GM23338 (cell line): ENCODE measurements around the gene MUC6. TPM values are rescaled to one million over a fixed set of nuclear protein-coding genes. Genes with fewer than 3 reads are reported as not detected.

ENCODE experiments used
- ATAC-seq: fragments of 200-7000 bp; cut with Tn5 transposase; 3 replicates; pipeline ENCODE4 v1.9.1; 2020
- DNase-seq: peaks from one replicate; pipeline ENCODE4 v3.0.0-alpha.2; 2015; ENCODE audit warnings: low spot score
- H2AFZ ChIP-seq: fragments of 200-600 bp; sonication (generic); 2 replicates; pipeline ENCODE4 v1.8.0; 2016; ENCODE audit warnings: antibody characterized with exemption, mild to moderate bottlenecking, moderate library complexity
- H3F3A ChIP-seq: fragments of 200-600 bp; sonication (generic); replicated peaks from 2 replicates; pipeline ENCODE4 v1.8.0; 2017; ENCODE audit warnings: antibody characterized with exemption, mixed run types, low read depth
- H3K27ac ChIP-seq: fragments of 200-600 bp; sonication (generic); 2 replicates; pipeline ENCODE4 v1.6.1; 2016; ENCODE audit warnings: low read depth
- H3K27me3 ChIP-seq: fragments of 200-600 bp; sonication (generic); 2 replicates; pipeline ENCODE4 v1.8.0; 2016; ENCODE audit warnings: mild to moderate bottlenecking, mixed run types, moderate library complexity; ENCODE audit not compliant: insufficient read depth
- H3K36me3 ChIP-seq: fragments of 200-600 bp; sonication (generic); 2 replicates; pipeline ENCODE4 v1.8.0; 2016; ENCODE audit warnings: mild to moderate bottlenecking; ENCODE audit not compliant: insufficient read depth
- H3K4me1 ChIP-seq: fragments of 200-600 bp; sonication (generic); 2 replicates; pipeline ENCODE4 v1.8.0; 2016; ENCODE audit warnings: mild to moderate bottlenecking, moderate library complexity; ENCODE audit not compliant: insufficient read depth
- H3K4me2 ChIP-seq: fragments of 200-600 bp; sonication (generic); 2 replicates; pipeline ENCODE4 v1.7.1; 2017; ENCODE audit warnings: mixed run types
- H3K4me3 ChIP-seq: fragments of 200-600 bp; sonication (generic); 2 replicates; pipeline ENCODE4 v1.6.1; 2016; ENCODE audit warnings: mixed run types
- H3K79me2 ChIP-seq: fragments of 200-600 bp; sonication (generic); replicated peaks from 2 replicates; pipeline ENCODE4 v1.8.0; 2017; ENCODE audit warnings: mild to moderate bottlenecking; ENCODE audit not compliant: insufficient read depth
- H3K9me2 ChIP-seq: fragments of 200-600 bp; sonication (generic); 2 replicates; pipeline ENCODE4 v1.8.0; 2017; ENCODE audit not compliant: insufficient read depth
- H4K20me1 ChIP-seq: fragments of 200-600 bp; sonication (generic); replicated peaks from 2 replicates; pipeline ENCODE4 v1.8.0; 2017; ENCODE audit warnings: mild to moderate bottlenecking; ENCODE audit not compliant: insufficient read depth
- H3K27ac Mint-ChIP-seq: 2 replicates; pipeline ENCODE4 v1.8.0; 2020; ENCODE audit warnings: inconsistent platforms, mild to moderate bottlenecking, moderate library complexity, mixed read lengths
- H3K27me3 Mint-ChIP-seq: 3 replicates; pipeline ENCODE4 v1.8.0; 2022; ENCODE audit warnings: low read depth, mild to moderate bottlenecking, moderate library complexity, mixed read lengths, inconsistent platforms; ENCODE audit not compliant: insufficient read depth, poor library complexity
- H3K36me3 Mint-ChIP-seq: 3 replicates; pipeline ENCODE4 v1.8.0; 2021; ENCODE audit warnings: low read depth, mild to moderate bottlenecking, inconsistent platforms, moderate library complexity, mixed read lengths
- H3K4me1 Mint-ChIP-seq: 3 replicates; pipeline ENCODE4 v1.8.0; 2020; ENCODE audit warnings: mild to moderate bottlenecking, inconsistent platforms, mixed read lengths
- H3K4me3 Mint-ChIP-seq: 3 replicates; pipeline ENCODE4 v1.8.0; 2021; ENCODE audit warnings: moderate library complexity, mild to moderate bottlenecking, inconsistent platforms, mixed read lengths
- H3K9me3 Mint-ChIP-seq: 3 replicates; pipeline ENCODE4 v1.8.0; 2020; ENCODE audit warnings: moderate library complexity, mild to moderate bottlenecking, inconsistent platforms, mixed read lengths
- CREB1 ChIP-seq: fragments of 250-450 bp; sonication (Bioruptor Pico); IDR thresholded peaks from 2 replicates; pipeline ENCODE4 v1.5.0; 2020; ENCODE audit warnings: low read depth, mild to moderate bottlenecking, moderate library complexity
- EZH2 ChIP-seq: fragments of 200-600 bp; sonication (generic); IDR thresholded peaks from one replicate; pipeline ENCODE4 v1.8.0; 2017; ENCODE audit warnings: antibody characterized with exemption, mild to moderate bottlenecking, low read depth; ENCODE audit not compliant: unreplicated experiment
- EZH2phosphoT487 ChIP-seq: fragments of 200-600 bp; sonication (generic); IDR thresholded peaks from one replicate; pipeline ENCODE4 v1.8.1; 2018; ENCODE audit warnings: antibody characterized with exemption; ENCODE audit not compliant: unreplicated experiment
- JUNB ChIP-seq: IDR thresholded peaks from one replicate; pipeline ENCODE4 v1.6.1; 2016; ENCODE audit warnings: antibody characterized with exemption; ENCODE audit not compliant: unreplicated experiment
- NANOG ChIP-seq: IDR thresholded peaks from 2 replicates; pipeline ENCODE4 v1.6.1; 2016; ENCODE audit warnings: antibody characterized with exemption, borderline replicate concordance
- POLR2AphosphoS5 ChIP-seq: IDR thresholded peaks from 2 replicates; pipeline ENCODE4 v1.6.1; 2016; ENCODE audit warnings: antibody characterized with exemption, low read depth
- STAT1 ChIP-seq: IDR thresholded peaks from one replicate; pipeline ENCODE4 v1.6.1; 2016; ENCODE audit warnings: antibody characterized with exemption; ENCODE audit not compliant: unreplicated experiment
- ZNF114 ChIP-seq: fragments of 250-450 bp; sonication (Bioruptor Pico); IDR thresholded peaks from 2 replicates; pipeline ENCODE4 v1.5.0; 2020; ENCODE audit warnings: mild to moderate bottlenecking, moderate library complexity
- ZNF331 ChIP-seq: fragments of 250-450 bp; sonication (Bioruptor Pico); IDR thresholded peaks from 2 replicates; pipeline ENCODE4 v1.5.0; 2020; ENCODE audit warnings: low read depth, mild to moderate bottlenecking, moderate library complexity
- polyA plus RNA-seq: library from polyadenylated mRNA; unstranded; fragments of >200 nt; fragmentation: Nextera tagmentation; extraction: Ambion mirVana; gene quantifications from 2 replicates; pipeline ENCODE4 v1.2.1, GENCODE V29; 2016
- total RNA-seq: library from RNA; depleted of rRNA; stranded (reverse); fragments of >200 nt; shearing (Covaris generic); gene quantifications from 2 replicates; pipeline ENCODE4 v1.2.3, GENCODE V29; 2014
- TF ChIP-seq, protein P1 (sequence below), 2 experiments: fragments of 200-600 bp in 1 of 2; sonication (generic) in 1 of 2; conservative IDR thresholded peaks; 2 replicates each; pipeline versions ENCODE4 v1.5.1 to v1.6.1; 2016 to 2017; ENCODE audit warnings: antibody characterized with exemption in 2 of 2, low read depth in 2 of 2, mild to moderate bottlenecking in 2 of 2, moderate library complexity in 1 of 2
- TF ChIP-seq, protein P2 (sequence below): IDR thresholded peaks from one replicate; pipeline ENCODE4 v1.6.1; 2018; ENCODE audit warnings: antibody characterized with exemption; ENCODE audit not compliant: unreplicated experiment
- TF ChIP-seq, protein P3 (sequence below): fragments of 250-450 bp; sonication (Bioruptor Pico); IDR thresholded peaks from 2 replicates; pipeline ENCODE4 v1.5.0; 2020; ENCODE audit warnings: mild to moderate bottlenecking, moderate library complexity
- TF ChIP-seq, protein P4 (sequence below): IDR thresholded peaks from 2 replicates; pipeline ENCODE4 v1.6.1; 2016; ENCODE audit warnings: antibody characterized with exemption

The MUC6 gene
- total and polyA plus RNA-seq, 2 experiments from 2014 or later, result not detected

DNA sequence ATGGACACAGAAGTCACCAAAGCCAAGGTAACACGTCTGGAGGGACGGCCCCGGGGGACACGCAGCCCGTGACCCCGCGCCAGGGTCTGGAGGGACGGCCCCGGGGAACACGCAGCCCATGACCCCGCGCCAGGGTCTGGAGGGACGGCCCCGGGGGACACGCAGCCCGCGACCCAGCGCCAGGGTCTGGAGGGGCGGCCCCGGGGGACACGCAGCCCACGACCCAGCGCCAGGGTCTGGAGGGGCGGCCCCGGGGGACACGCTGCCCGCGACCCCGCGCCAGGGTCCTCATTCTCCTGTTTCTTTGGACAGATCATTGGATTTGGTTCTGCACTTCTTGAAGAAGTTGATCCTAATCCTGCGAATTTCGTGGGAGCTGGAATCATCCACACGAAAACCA, 27.1 kb downstream of the MUC6 start:
- Histone ChIP-seq H3K36me3 (peaks cover 7% of the 10 kb centered on the region; the same call in 1 of the 2 replicates), H3F3A (no peaks in the 10 kb centered on the region), H3K27ac (no peak overlapping the region), H4K20me1 (peaks cover 12% of the 10 kb centered on the region), H3K79me2 (no peaks in the 10 kb centered on the region), H3K4me2 (no peak overlapping the region), H3K4me1 (no peaks in the 10 kb centered on the region), H3K9me2 (no peaks in the 10 kb centered on the region), H3K27me3 (no peaks in the 10 kb centered on the region), H2AFZ (no peak overlapping the region), H3K4me3 (no peak overlapping the region)
- TF ChIP-seq ZNF114 (CRISPR knock-in tag), result no peak
- no peak for TF ChIP-seq CREB1 (CRISPR knock-in tag)
- TF ChIP-seq, protein P1, sequence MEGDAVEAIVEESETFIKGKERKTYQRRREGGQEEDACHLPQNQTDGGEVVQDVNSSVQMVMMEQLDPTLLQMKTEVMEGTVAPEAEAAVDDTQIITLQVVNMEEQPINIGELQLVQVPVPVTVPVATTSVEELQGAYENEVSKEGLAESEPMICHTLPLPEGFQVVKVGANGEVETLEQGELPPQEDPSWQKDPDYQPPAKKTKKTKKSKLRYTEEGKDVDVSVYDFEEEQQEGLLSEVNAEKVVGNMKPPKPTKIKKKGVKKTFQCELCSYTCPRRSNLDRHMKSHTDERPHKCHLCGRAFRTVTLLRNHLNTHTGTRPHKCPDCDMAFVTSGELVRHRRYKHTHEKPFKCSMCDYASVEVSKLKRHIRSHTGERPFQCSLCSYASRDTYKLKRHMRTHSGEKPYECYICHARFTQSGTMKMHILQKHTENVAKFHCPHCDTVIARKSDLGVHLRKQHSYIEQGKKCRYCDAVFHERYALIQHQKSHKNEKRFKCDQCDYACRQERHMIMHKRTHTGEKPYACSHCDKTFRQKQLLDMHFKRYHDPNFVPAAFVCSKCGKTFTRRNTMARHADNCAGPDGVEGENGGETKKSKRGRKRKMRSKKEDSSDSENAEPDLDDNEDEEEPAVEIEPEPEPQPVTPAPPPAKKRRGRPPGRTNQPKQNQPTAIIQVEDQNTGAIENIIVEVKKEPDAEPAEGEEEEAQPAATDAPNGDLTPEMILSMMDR (conservative IDR thresholded peaks at IDR 0.05; ENCODE audit: low read depth in 2 of 2), result no peak
- TF ChIP-seq, protein P2, sequence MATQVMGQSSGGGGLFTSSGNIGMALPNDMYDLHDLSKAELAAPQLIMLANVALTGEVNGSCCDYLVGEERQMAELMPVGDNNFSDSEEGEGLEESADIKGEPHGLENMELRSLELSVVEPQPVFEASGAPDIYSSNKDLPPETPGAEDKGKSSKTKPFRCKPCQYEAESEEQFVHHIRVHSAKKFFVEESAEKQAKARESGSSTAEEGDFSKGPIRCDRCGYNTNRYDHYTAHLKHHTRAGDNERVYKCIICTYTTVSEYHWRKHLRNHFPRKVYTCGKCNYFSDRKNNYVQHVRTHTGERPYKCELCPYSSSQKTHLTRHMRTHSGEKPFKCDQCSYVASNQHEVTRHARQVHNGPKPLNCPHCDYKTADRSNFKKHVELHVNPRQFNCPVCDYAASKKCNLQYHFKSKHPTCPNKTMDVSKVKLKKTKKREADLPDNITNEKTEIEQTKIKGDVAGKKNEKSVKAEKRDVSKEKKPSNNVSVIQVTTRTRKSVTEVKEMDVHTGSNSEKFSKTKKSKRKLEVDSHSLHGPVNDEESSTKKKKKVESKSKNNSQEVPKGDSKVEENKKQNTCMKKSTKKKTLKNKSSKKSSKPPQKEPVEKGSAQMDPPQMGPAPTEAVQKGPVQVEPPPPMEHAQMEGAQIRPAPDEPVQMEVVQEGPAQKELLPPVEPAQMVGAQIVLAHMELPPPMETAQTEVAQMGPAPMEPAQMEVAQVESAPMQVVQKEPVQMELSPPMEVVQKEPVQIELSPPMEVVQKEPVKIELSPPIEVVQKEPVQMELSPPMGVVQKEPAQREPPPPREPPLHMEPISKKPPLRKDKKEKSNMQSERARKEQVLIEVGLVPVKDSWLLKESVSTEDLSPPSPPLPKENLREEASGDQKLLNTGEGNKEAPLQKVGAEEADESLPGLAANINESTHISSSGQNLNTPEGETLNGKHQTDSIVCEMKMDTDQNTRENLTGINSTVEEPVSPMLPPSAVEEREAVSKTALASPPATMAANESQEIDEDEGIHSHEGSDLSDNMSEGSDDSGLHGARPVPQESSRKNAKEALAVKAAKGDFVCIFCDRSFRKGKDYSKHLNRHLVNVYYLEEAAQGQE, result no peak
- TF ChIP-seq POLR2AphosphoS5, result no peak
- no peak for TF ChIP-seq STAT1
- no peak for TF ChIP-seq JUNB
- TF ChIP-seq EZH2, result no peak
- no peak for TF ChIP-seq EZH2phosphoT487
- TF ChIP-seq, protein P3, sequence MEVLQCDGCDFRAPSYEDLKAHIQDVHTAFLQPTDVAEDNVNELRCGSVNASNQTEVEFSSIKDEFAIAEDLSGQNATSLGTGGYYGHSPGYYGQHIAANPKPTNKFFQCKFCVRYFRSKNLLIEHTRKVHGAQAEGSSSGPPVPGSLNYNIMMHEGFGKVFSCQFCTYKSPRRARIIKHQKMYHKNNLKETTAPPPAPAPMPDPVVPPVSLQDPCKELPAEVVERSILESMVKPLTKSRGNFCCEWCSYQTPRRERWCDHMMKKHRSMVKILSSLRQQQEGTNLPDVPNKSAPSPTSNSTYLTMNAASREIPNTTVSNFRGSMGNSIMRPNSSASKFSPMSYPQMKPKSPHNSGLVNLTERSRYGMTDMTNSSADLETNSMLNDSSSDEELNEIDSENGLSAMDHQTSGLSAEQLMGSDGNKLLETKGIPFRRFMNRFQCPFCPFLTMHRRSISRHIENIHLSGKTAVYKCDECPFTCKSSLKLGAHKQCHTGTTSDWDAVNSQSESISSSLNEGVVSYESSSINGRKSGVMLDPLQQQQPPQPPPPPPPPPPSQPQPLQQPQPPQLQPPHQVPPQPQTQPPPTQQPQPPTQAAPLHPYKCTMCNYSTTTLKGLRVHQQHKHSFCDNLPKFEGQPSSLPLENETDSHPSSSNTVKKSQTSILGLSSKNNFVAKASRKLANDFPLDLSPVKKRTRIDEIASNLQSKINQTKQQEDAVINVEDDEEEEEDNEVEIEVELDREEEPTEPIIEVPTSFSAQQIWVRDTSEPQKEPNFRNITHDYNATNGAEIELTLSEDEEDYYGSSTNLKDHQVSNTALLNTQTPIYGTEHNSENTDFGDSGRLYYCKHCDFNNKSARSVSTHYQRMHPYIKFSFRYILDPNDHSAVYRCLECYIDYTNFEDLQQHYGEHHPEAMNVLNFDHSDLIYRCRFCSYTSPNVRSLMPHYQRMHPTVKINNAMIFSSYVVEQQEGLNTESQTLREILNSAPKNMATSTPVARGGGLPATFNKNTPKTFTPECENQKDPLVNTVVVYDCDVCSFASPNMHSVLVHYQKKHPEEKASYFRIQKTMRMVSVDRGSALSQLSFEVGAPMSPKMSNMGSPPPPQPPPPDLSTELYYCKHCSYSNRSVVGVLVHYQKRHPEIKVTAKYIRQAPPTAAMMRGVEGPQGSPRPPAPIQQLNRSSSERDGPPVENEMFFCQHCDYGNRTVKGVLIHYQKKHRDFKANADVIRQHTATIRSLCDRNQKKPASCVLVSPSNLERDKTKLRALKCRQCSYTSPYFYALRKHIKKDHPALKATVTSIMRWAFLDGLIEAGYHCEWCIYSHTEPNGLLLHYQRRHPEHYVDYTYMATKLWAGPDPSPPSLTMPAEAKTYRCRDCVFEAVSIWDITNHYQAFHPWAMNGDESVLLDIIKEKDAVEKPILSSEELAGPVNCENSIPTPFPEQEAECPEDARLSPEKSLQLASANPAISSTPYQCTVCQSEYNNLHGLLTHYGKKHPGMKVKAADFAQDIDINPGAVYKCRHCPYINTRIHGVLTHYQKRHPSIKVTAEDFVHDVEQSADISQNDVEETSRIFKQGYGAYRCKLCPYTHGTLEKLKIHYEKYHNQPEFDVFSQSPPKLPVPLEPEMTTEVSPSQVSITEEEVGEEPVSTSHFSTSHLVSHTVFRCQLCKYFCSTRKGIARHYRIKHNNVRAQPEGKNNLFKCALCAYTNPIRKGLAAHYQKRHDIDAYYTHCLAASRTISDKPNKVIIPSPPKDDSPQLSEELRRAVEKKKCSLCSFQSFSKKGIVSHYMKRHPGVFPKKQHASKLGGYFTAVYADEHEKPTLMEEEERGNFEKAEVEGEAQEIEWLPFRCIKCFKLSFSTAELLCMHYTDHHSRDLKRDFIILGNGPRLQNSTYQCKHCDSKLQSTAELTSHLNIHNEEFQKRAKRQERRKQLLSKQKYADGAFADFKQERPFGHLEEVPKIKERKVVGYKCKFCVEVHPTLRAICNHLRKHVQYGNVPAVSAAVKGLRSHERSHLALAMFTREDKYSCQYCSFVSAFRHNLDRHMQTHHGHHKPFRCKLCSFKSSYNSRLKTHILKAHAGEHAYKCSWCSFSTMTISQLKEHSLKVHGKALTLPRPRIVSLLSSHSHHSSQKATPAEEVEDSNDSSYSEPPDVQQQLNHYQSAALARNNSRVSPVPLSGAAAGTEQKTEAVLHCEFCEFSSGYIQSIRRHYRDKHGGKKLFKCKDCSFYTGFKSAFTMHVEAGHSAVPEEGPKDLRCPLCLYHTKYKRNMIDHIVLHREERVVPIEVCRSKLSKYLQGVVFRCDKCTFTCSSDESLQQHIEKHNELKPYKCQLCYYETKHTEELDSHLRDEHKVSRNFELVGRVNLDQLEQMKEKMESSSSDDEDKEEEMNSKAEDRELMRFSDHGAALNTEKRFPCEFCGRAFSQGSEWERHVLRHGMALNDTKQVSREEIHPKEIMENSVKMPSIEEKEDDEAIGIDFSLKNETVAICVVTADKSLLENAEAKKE (CRISPR knock-in tag), result no peak
- no peak for TF ChIP-seq ZNF331 (CRISPR knock-in tag)
- TF ChIP-seq, protein P4, sequence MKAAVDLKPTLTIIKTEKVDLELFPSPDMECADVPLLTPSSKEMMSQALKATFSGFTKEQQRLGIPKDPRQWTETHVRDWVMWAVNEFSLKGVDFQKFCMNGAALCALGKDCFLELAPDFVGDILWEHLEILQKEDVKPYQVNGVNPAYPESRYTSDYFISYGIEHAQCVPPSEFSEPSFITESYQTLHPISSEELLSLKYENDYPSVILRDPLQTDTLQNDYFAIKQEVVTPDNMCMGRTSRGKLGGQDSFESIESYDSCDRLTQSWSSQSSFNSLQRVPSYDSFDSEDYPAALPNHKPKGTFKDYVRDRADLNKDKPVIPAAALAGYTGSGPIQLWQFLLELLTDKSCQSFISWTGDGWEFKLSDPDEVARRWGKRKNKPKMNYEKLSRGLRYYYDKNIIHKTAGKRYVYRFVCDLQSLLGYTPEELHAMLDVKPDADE, result no peak
- TF ChIP-seq NANOG, result no peak
- Mint-ChIP-seq H3K4me1 (no peaks in the 10 kb centered on the region; the same call in 2 of the 3 replicates), H3K9me3 (no peaks in the 10 kb centered on the region; the same call in 2 of the 3 replicates), H3K27me3 (peaks cover 7% of the 10 kb centered on the region), H3K36me3 (peaks cover 34% of the 10 kb centered on the region), H3K4me3 (no peak overlapping the region), H3K27ac (no peak overlapping the region; the same call in 1 of the 2 replicates)
- ATAC-seq (no peak), DNase-seq (no peak)
